B cell (primary cell): Measurements from ENCODE around the gene AK8. TPM values are rescaled to one million over a fixed set of nuclear protein-coding genes. Genes with fewer than 3 reads are reported as not detected.

Experiments
- ATAC-seq: fragments of 200-7000 bp; cut with Tn5 transposase; one replicate; pipeline ENCODE4 v1.10.0; 2021; ENCODE audit warnings: low read depth, mild to moderate bottlenecking, moderate number of reproducible peaks, moderate library complexity
- CTCF ChIA-PET: fragments of 350-600 bp; sonication (Branson Sonifier 250); formaldehyde crosslinking; loops from one replicate; lab custom pipeline; 2021; ENCODE audit warnings: antibody characterized with exemption, inconsistent platforms; lab: Charles Lee
- POLR2A ChIA-PET: fragments of 350-600 bp; sonication (Branson Sonifier 250); formaldehyde crosslinking; loops from one replicate; lab custom pipeline; 2021; ENCODE audit warnings: antibody characterized with exemption; lab: Charles Lee
- DNase-seq: peaks from one replicate; pipeline ENCODE4 v3.0.0; 2013
- H2AFZ ChIP-seq: 2 replicates; pipeline ENCODE4 v1.6.1; 2012; ENCODE audit warnings: mild to moderate bottlenecking, low read depth, low read length; ENCODE audit not compliant: insufficient read depth, poor library complexity, severe bottlenecking
- H3K27ac ChIP-seq, 2 donors: 1 replicate in 1 of 2; 2 replicates in 1 of 2; pipeline ENCODE4 v1.5.1; 2012 to 2013; ENCODE audit warnings: low read length in 2 of 2, mild to moderate bottlenecking in 2 of 2, moderate library complexity in 1 of 2
- H3K27me3 ChIP-seq, 4 experiments: fragments of 200-600 bp in 1 of 4; sonication (generic) in 1 of 4; replicated peaks in 1 of 4; 1 replicate in 2 of 4; 2 replicates in 2 of 4; pipeline versions ENCODE4 v1.6.1 to v1.7.0; 2013 to 2016; ENCODE audit warnings: low read length in 3 of 4, mild to moderate bottlenecking in 2 of 4, mixed read lengths in 1 of 4, moderate library complexity in 1 of 4; ENCODE audit not compliant: insufficient read depth in 4 of 4, control insufficient read depth in 3 of 4; ENCODE audit errors: control extremely low read depth in 1 of 4
- H3K36me3 ChIP-seq, 2 experiments: replicated peaks in 1 of 2; 1 replicate in 1 of 2; 2 replicates in 1 of 2; pipeline versions ENCODE4 v1.6.1 to v1.7.1; 2013; ENCODE audit warnings: low read length in 1 of 2; ENCODE audit not compliant: insufficient read depth in 2 of 2, control insufficient read depth in 1 of 2; ENCODE audit errors: control extremely low read depth in 1 of 2, extremely low read depth in 1 of 2
- H3K4me1 ChIP-seq, 2 donors: fragments of 200-600 bp in 1 of 2; sonication (generic) in 1 of 2; 1 replicate in 1 of 2; 2 replicates in 1 of 2; pipeline versions ENCODE4 v1.5.1 to v1.6.1; 2013 to 2017; ENCODE audit warnings: low read length in 2 of 2; ENCODE audit not compliant: control insufficient read depth in 2 of 2, insufficient read depth in 2 of 2
- H3K4me2 ChIP-seq: replicated peaks from 2 replicates; pipeline ENCODE3; 2012; ENCODE audit warnings: mild to moderate bottlenecking, low read depth, low read length; ENCODE audit not compliant: poor library complexity, severe bottlenecking
- H3K4me3 ChIP-seq, 5 experiments: fragments of 200-600 bp in 1 of 5; sonication (generic) in 1 of 5; 1 replicate in 3 of 5; 2 replicates in 2 of 5; pipeline versions ENCODE4 v1.5.1 to v1.7.0; 2011 to 2016; ENCODE audit warnings: low read length in 4 of 5, mild to moderate bottlenecking in 4 of 5, low read depth in 2 of 5, control low read depth in 1 of 5, moderate library complexity in 1 of 5; ENCODE audit not compliant: insufficient read depth in 1 of 5; ENCODE audit errors: control extremely low read depth in 1 of 5, extremely low read depth in 1 of 5
- H3K79me2 ChIP-seq: fragments of 200-600 bp; sonication (generic); one replicate; pipeline ENCODE4 v1.6.0; 2016; ENCODE audit warnings: low read length; ENCODE audit not compliant: control insufficient read depth, insufficient read depth
- H3K9ac ChIP-seq: fragments of 200-600 bp; sonication (generic); 2 replicates; pipeline ENCODE4 v1.6.1; 2017; ENCODE audit warnings: mild to moderate bottlenecking, low read length, moderate library complexity
- H3K9me3 ChIP-seq, 3 donors: one replicate each; pipeline versions ENCODE4 v1.6.1 to v1.7.1; 2013; ENCODE audit warnings: low read length in 2 of 3; ENCODE audit not compliant: control insufficient read depth in 2 of 3, insufficient read depth in 1 of 3; ENCODE audit errors: control extremely low read depth in 1 of 3
- H4K20me1 ChIP-seq: 2 replicates; pipeline ENCODE4 v1.6.0; 2012; ENCODE audit warnings: mild to moderate bottlenecking, low read length; ENCODE audit not compliant: insufficient read depth, control insufficient read depth, poor library complexity, severe bottlenecking
- H3K27ac Mint-ChIP-seq: one replicate; pipeline ENCODE4 v1.8.0; 2021; ENCODE audit warnings: mixed read lengths
- H3K27me3 Mint-ChIP-seq: one replicate; pipeline ENCODE4 v1.8.0; 2021; ENCODE audit warnings: mixed read lengths
- H3K4me1 Mint-ChIP-seq: one replicate; pipeline ENCODE4 v1.8.0; 2021; ENCODE audit warnings: mixed read lengths
- H3K4me3 Mint-ChIP-seq: one replicate; pipeline ENCODE4 v1.8.0; 2021; ENCODE audit warnings: mixed read lengths
- H3K9me3 Mint-ChIP-seq: one replicate; pipeline ENCODE4 v1.8.0; 2022; ENCODE audit warnings: mixed read lengths; ENCODE audit not compliant: insufficient read depth
- EZH2 ChIP-seq: IDR thresholded peaks from 2 replicates; pipeline ENCODE4 v1.6.1; 2012; ENCODE audit warnings: borderline replicate concordance, low read depth, mild to moderate bottlenecking, moderate library complexity, low read length; ENCODE audit not compliant: insufficient read depth, poor library complexity, severe bottlenecking
- WGBS: methylation state at CpG from one replicate; pipeline ENCODE4 v1.1.5; 2013; ENCODE audit warnings: missing lambda C conversion rate; ENCODE audit not compliant: insufficient coverage; 5-methylcytosine and 5-hydroxymethylcytosine counted together
- intact Hi-C: fragments of 100-400 bp; cut with micrococcal nuclease; formaldehyde crosslinking; loops from one replicate; pipeline ENCODE4 v1.10.0; 2022
- polyA plus RNA-seq: library from polyadenylated mRNA; depleted of rRNA; stranded (reverse); fragments of >200 nt; gene quantifications from 2 replicates; pipeline ENCODE4 v1.2.3, GENCODE V29; 2012
- total RNA-seq, 2 donors: library from RNA; stranded (reverse); fragments of 120-200 nt in 1 of 2; gene quantifications; 1 replicate in 1 of 2; 2 replicates in 1 of 2; pipeline versions ENCODE4 v1.2.3 to v1.2.4, GENCODE V29; 2013 to 2022
- TF ChIP-seq, protein P1 (sequence below): fragments of 200-600 bp; IDR thresholded peaks from one replicate; pipeline ENCODE4 v1.8.0; 2022; ENCODE audit warnings: antibody characterized with exemption, mild to moderate bottlenecking

Gene AK8
- total and polyA plus RNA-seq, 2 donors (not counting 1 experiment from before 2014, with no cell fraction given), result 1.9 to 8.6 TPM

DNA sequence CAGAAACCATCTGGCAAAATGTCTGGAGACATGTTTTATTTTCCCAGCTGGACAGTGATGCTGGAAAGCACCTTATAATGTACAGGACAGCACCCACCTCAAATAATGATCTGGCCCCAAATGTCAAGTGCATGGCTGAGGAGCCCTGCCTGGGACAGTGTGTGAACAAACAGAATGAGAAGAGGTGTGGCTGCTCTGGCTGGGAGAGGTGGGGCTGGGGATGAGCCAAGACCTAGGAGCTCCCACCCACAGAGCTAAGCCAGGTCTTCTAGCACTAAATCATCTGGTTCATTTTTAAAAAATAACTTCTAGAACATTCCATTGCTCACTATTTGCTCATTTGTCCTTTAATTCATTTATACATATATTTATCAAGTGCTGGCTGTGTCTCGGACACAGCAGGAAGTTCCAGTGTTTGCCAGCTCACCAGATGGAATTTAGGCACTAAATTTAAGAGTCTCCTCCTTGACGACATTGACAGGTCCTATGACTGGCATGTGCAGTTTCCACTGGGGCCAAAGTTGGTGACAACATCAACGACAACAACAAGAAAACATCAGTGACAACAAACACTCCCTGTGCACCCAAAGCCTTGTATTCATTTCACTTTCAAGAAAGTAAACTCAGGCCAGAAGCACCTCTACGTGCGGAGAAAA lies 148.7 kb downstream of the AK8 start:
- POLR2A ChIA-PET, result no interaction called here
- WGBS, result 79% methylated on average over 5 of the region's 5 CpGs
- Histone ChIP-seq H3K36me3 (no peaks in the 10 kb centered on the region), H3K27me3 (no peaks in the 10 kb centered on the region), H3K27ac (no peak overlapping the region), H3K9me3 (peaks cover 0 to 3% (median 0%) of the 10 kb centered on the region in 3 donors), H3K4me1 (no peaks in the 10 kb centered on the region), H3K79me2 (no peaks in the 10 kb centered on the region), H3K4me3 (no peak overlapping the region), H3K4me2 (no peak overlapping the region), H4K20me1 (no peaks in the 10 kb centered on the region), H3K9ac (no peak overlapping the region), H2AFZ (no peak overlapping the region)
- intact Hi-C loops, result no loop called here
- DNase-seq, result no peak
- no peaks in the 10 kb centered on the region for H3K9me3 Mint-ChIP-seq
- H3K4me1 Mint-ChIP-seq, result no peaks in the 10 kb centered on the region
- no peak for TF ChIP-seq EZH2
- TF ChIP-seq, protein P1, sequence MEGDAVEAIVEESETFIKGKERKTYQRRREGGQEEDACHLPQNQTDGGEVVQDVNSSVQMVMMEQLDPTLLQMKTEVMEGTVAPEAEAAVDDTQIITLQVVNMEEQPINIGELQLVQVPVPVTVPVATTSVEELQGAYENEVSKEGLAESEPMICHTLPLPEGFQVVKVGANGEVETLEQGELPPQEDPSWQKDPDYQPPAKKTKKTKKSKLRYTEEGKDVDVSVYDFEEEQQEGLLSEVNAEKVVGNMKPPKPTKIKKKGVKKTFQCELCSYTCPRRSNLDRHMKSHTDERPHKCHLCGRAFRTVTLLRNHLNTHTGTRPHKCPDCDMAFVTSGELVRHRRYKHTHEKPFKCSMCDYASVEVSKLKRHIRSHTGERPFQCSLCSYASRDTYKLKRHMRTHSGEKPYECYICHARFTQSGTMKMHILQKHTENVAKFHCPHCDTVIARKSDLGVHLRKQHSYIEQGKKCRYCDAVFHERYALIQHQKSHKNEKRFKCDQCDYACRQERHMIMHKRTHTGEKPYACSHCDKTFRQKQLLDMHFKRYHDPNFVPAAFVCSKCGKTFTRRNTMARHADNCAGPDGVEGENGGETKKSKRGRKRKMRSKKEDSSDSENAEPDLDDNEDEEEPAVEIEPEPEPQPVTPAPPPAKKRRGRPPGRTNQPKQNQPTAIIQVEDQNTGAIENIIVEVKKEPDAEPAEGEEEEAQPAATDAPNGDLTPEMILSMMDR, result no peak
- ATAC-seq, result no peak
- no peak overlapping the region for H3K27ac Mint-ChIP-seq
- CTCF ChIA-PET, result no interaction called here
- no peak overlapping the region for H3K4me3 Mint-ChIP-seq
- H3K27me3 Mint-ChIP-seq, result peaks cover 7% of the 10 kb centered on the region

DNA sequence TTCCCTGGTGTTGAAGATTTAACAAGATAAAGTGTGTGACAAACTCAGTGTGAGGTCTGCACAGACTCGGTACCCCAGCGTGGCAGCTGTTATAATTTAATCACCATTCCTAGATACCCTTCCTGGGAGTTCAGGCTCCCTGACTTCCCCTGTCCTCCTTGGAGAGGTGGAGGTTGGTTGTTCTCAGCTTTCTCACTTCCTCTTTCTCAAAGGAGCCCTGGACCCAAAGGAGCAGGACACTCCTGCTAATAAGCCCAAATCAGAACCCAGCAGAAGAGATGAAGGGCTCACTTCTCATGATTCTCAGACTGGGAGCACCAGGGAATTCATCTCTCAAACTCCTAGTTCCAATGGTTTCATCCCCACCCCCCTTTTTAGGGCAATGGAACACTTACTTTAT lies 149.6 kb downstream of the AK8 start:
- intact Hi-C loops, result no loop called here
- Histone ChIP-seq H4K20me1 (no peaks in the 10 kb centered on the region), H3K9me3 (peaks cover 0 to 3% (median 0%) of the 10 kb centered on the region in 3 donors), H3K27ac (no peak overlapping the region), H3K4me1 (no peaks in the 10 kb centered on the region), H3K27me3 (no peaks in the 10 kb centered on the region), H3K9ac (no peak overlapping the region), H3K4me2 (no peak overlapping the region), H3K36me3 (no peaks in the 10 kb centered on the region), H3K79me2 (no peaks in the 10 kb centered on the region), H2AFZ (no peak overlapping the region), H3K4me3 (no peak overlapping the region)
- no peaks in the 10 kb centered on the region for H3K4me1 Mint-ChIP-seq
- no peak overlapping the region for H3K27ac Mint-ChIP-seq
- H3K9me3 Mint-ChIP-seq, result no peaks in the 10 kb centered on the region
- TF ChIP-seq, protein P1, result no peak
- no peak for TF ChIP-seq EZH2
- no peak overlapping the region for H3K4me3 Mint-ChIP-seq
- ATAC-seq (no peak), DNase-seq (no peak)
- peaks cover 7% of the 10 kb centered on the region for H3K27me3 Mint-ChIP-seq
- CTCF ChIA-PET, result no interaction called here
- POLR2A ChIA-PET, result no interaction called here
- no CpG with 5 or more reads among the region's 2 CpGs for WGBS
